ENCODE data around the gene SYN1.

Gene SYN1

DNA sequence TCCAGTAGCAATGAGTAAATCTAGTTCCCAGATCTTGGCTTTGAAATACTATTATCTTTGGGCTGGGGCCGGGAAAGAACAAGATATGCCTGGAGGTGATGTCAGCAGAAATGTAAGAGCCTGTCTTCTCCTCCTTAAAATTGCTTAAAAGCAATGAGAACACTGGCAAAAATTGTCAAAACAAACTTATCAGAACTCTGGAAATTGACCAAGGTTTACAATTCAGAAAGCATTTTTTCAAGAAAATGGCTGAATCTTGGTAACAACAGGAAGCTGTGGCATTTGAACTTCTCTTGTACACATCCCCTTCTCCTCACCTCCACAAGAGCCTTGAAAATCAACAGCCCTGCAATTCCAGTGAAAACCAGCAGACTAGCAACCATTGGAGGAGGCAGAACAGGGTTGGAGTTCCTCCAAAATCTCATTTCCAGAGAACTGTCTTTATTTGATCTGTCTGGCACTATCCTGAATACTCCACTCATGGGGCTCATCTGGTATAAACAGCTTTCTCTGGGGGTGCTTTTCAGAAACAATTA lies 23.9 kb downstream of the SYN1 start:
- TF ChIP-seq, protein P1, sequence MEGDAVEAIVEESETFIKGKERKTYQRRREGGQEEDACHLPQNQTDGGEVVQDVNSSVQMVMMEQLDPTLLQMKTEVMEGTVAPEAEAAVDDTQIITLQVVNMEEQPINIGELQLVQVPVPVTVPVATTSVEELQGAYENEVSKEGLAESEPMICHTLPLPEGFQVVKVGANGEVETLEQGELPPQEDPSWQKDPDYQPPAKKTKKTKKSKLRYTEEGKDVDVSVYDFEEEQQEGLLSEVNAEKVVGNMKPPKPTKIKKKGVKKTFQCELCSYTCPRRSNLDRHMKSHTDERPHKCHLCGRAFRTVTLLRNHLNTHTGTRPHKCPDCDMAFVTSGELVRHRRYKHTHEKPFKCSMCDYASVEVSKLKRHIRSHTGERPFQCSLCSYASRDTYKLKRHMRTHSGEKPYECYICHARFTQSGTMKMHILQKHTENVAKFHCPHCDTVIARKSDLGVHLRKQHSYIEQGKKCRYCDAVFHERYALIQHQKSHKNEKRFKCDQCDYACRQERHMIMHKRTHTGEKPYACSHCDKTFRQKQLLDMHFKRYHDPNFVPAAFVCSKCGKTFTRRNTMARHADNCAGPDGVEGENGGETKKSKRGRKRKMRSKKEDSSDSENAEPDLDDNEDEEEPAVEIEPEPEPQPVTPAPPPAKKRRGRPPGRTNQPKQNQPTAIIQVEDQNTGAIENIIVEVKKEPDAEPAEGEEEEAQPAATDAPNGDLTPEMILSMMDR (IDR thresholded peaks at IDR 0.05; ENCODE audit: low read depth, low read length) = no peak
- no peak for TF ChIP-seq POLR2A (IDR thresholded peaks at IDR 0.05; ENCODE audit: extremely low read depth, insufficient read length)
- TF ChIP-seq, protein P2, sequence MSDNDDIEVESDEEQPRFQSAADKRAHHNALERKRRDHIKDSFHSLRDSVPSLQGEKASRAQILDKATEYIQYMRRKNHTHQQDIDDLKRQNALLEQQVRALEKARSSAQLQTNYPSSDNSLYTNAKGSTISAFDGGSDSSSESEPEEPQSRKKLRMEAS (IDR thresholded peaks at IDR 0.05; ENCODE audit: low read depth, low read length) = no peak
- TF ChIP-seq MYC (IDR thresholded peaks at IDR 0.05; ENCODE audit: low read depth, low read length) = no peak
- no peak overlapping the region for H3K4me3 ChIP-seq (ENCODE audit: low read depth, low read length)
- no peak for DNase-seq (ENCODE audit: low read depth)

DNA sequence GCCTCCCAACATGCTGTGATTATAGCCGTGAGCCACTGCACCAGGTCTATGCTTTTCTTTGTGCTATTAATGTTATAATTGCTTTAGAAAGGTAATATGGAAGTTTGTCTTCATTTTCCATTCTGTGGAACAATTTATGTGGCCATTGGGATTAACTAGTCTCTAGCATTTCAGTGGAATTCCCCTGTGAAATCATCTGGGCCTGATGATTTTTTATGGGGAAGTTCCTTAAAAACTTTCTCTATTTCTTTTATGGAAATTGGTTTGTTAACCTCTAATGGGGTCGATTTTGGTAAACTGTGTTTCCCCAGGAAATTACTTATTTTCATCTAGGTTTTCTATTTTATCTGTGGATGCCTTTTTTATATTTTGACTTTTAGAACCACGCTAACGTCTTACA lies 26.1 kb downstream of the SYN1 start:
- no peak for DNase-seq (ENCODE audit: low read depth)

DNA sequence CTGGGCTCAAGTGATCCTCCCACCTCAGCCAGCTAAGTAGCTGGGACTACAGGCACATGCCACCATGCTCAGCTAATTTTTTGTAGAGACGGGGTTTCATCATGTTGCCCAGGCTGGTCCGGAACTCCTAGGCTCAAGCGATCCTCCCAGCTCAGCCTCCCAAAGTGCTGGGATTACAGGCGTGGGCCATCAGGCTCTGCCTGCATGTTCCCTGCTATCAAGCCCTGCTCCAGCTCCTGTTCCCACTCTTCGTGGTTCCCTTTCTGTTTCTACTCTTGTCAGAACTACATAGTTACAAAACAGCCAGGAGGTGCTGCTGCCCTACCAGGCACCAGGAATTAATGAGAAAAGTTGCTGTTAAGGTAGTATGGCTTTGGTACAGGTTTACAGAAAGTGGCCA lies 28.7 kb downstream of the SYN1 start:
- TF ChIP-seq, protein P2 (IDR thresholded peaks at IDR 0.05; ENCODE audit: low read depth, low read length) = no peak
- no peak for TF ChIP-seq MYC (IDR thresholded peaks at IDR 0.05; ENCODE audit: low read depth, low read length)
- TF ChIP-seq, protein P1 (IDR thresholded peaks at IDR 0.05; ENCODE audit: low read depth, low read length) = no peak
- TF ChIP-seq POLR2A (IDR thresholded peaks at IDR 0.05; ENCODE audit: extremely low read depth, insufficient read length) = no peak
- no peak for DNase-seq (ENCODE audit: low read depth)
- no peak overlapping the region for H3K4me3 ChIP-seq (ENCODE audit: low read depth, low read length)

More for the DNA sequence above, 26.1 kb downstream of the SYN1 start:
- TF ChIP-seq, protein P1 (IDR thresholded peaks at IDR 0.05; ENCODE audit: low read depth, low read length) = no peak
- TF ChIP-seq POLR2A (IDR thresholded peaks at IDR 0.05; ENCODE audit: extremely low read depth, insufficient read length) (no peak), MYC (IDR thresholded peaks at IDR 0.05; ENCODE audit: low read depth, low read length) (no peak)
- TF ChIP-seq, protein P2 (IDR thresholded peaks at IDR 0.05; ENCODE audit: low read depth, low read length) = no peak
- H3K4me3 ChIP-seq (ENCODE audit: low read depth, low read length) = no peak overlapping the region

DNA sequence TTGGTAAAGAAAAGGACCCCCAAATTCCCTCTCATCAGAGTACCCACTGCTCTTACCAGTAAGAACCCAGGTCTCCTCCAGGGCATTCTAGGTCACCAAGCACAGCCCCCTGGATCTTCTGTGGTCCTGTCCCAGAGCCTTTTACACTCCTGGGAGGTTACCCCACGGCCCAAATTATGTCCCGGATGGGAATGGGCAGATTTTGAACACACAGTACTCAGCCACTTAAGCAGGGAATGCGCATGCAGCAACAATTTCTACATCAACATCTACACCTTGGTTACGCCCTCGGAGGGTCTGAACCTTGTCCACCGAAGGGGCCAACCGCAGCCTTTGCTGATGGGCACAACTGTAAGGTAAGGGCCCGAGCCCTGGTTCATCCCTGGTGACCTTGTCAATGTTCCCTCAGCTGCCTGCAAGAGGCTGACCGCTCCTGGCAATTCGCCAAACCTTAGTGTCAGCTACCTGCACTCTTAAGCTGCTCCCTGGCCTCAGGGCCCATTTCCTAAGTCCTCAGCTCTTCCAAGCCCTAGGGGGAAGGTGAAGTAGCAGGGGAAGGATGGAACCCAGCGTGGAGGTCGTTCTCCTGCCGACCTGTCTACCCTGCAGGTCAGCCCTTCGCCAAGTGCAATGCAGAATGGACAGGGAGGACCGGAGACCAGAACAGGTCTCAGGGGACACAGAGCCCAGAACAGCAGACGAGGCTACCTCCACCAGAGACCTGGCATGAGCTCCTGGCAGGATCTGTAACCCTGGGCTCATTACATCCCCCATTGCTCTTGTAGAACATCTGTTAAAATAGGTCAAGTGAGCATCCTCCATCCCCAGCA lies 31.5 kb downstream of the SYN1 start:
- TF ChIP-seq, protein P1 (IDR thresholded peaks at IDR 0.05; ENCODE audit: low read depth, low read length) = no peak
- no peak for TF ChIP-seq MYC (IDR thresholded peaks at IDR 0.05; ENCODE audit: low read depth, low read length)
- TF ChIP-seq, protein P2 (IDR thresholded peaks at IDR 0.05; ENCODE audit: low read depth, low read length) = no peak
- TF ChIP-seq POLR2A (IDR thresholded peaks at IDR 0.05; ENCODE audit: extremely low read depth, insufficient read length) = no peak
- no peak overlapping the region for H3K4me3 ChIP-seq (ENCODE audit: low read depth, low read length)
- no peak for DNase-seq (ENCODE audit: low read depth)

DNA sequence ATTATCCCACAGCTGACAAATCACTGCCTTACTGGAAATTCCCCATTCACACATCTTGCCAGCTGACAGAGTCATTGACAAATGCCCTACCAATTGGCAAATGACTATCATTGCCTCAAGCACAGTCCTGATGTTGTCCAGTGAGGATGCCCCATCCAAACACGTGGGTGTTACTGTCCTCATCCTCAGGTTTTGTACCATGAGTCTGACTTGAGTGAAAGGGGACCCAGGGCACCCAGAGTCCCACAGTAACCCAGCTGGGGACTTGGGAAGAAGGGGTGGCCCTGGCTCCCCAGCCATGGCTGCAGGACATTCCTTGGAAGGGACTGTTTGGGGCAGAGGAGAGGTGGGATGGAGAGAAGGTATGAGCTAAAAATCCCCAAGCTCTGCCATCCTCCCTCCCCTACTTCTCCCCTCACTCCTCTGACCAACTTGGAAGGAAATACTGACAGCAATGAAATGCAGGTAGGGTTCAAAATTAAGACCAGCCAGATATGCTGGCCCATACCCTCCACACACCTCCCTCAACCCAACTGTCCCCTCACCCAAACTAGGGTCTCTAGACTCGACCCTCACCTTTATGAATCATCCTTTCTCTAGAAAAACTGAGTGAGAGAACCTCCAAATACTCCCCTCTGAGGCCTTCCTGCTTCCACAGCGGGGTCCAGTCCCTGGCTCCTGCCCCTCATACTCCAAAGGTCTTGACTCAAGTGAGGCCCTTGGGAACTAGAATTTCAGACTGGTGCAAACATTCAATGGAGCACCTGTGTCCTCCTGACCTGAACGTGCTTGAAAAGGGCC lies 32.4 kb downstream of the SYN1 start:
- TF ChIP-seq POLR2A (IDR thresholded peaks at IDR 0.05; ENCODE audit: extremely low read depth, insufficient read length) (no peak), MYC (IDR thresholded peaks at IDR 0.05; ENCODE audit: low read depth, low read length) (no peak)
- TF ChIP-seq, protein P1 (IDR thresholded peaks at IDR 0.05; ENCODE audit: low read depth, low read length) = no peak
- TF ChIP-seq, protein P2 (IDR thresholded peaks at IDR 0.05; ENCODE audit: low read depth, low read length) = no peak
- no peak for DNase-seq (ENCODE audit: low read depth)

More for the DNA sequence above, 32.4 kb downstream of the SYN1 start:
- no peak overlapping the region for H3K4me3 ChIP-seq (ENCODE audit: low read depth, low read length)

Measured in NB4 (cell line).